MV-4-11 (cell line): ENCODE measurements around the gene GJA8.
A peak's percentile ranks its signal among the peaks of the same experiment; 100 is the strongest.
"Not testable (repeated sequence)": the region's sequence is repeated elsewhere in the genome, so short reads cannot be mapped to it uniquely, and the experiment has no call there.

Experiments used
- DNase-seq: peaks from one replicate; lab custom pipeline; 2025; lab: John Stamatoyannopoulos, UW

The GJA8 gene

DNA sequence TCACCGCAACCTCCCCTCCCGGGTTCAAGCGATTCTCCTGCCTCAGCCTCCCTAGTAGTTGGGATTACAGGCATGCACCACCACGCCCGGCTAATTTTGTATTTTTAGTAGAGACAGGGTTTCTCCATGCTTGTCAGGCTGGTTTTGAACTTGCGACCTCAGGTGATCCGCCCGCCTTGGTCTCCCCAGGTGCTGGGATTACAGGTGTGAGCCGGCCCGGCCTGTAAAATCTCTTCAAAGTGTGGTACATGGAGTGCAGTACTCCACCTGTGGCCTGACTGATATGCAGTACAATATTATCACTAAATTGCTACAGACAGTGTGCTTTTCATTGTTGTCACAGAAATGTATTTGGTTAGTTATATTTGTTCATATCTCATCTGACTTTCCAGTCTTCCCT lies 25.1 kb downstream of the GJA8 start:
- not testable (repeated sequence) for DNase-seq

DNA sequence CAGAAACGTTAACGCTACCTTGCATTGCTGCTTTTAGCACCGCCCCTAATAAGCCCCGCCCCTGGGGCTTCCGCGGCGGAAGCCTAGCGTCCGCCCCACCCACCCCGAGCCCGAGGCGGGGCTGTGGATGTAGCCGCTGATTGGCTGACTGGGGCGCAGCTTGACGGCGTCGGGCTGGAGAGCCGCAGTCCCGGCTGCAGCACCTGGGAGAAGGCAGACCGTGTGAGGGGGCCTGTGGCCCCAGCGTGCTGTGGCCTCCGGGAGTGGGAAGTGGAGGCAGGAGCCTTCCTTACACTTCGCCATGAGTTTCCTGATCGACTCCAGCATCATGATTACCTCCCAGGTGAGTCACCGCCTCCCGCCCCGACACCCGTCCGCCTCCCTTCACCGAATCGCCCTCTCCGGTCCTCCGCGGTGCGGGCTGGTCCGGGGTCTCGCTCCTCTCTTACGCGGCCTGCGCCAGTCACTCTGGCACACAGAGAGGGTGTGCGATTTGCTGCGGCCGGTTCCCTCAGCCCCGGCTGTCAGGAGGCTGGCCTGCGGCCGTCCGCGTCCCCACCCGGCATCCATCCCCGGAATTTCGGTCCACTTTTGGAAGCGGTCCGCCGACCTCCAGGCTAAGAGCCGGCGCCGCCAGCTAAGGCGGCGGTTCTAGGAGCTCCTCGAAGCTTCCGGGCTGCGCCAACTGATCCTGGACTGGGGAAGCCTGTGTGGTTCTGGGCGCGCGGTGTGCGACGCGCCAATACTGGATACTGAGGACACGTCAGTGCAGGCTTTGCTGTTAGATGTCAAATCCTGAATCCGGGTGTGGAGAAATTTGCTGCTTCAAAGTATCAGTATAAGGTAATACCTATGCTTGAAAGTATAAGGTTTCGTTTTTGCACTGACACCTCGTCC lies 25.9 kb downstream of the GJA8 start, which contains the start of gene GPR89B:
TSS of gene GPR89B (plus strand) at position 185 of the 897 bp plus-strand sequence. CDS start at position 302, 117 bp downstream.
- peak; percentile 66 for DNase-seq

DNA sequence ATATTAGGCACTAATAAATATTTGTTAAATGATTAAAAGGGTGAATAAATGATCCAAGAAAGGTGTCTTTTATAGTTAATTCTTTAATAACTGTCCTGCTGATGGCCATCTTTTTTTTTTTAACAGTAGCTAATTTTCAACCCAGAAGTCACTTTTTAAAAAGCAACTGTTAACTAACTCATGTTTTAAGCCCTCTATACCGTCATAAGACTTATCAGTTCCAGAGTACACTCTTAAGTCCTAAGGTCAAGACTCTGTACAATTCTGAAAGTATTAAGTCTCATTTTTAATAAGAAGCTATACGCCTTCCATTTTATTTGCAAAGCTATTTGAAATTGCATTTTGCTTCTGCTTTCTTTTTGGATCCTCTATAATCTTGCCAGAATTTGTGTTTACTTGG lies 28.5 kb downstream of the GJA8 start:
- DNase-seq: not testable (repeated sequence)

DNA sequence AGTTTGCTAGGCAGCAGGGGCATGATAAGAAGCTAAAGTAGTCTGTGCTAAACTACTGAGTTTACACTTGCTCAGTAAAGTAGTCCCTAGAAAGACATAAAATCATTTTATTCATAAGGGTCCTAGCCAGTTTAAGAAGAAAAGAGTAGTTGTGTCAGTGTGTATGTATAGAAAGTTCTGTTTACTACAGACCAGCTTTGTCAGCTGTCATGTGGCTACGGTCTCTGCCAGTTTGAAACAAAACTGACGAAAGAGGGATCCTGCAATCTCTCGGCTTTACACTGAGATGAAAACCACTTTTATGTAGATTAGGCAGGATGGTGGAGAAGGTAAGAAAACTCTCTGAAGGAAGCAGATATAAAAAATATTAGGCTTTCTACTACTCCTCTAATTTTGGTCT lies 32.7 kb downstream of the GJA8 start:
- DNase-seq: not testable (repeated sequence)

DNA sequence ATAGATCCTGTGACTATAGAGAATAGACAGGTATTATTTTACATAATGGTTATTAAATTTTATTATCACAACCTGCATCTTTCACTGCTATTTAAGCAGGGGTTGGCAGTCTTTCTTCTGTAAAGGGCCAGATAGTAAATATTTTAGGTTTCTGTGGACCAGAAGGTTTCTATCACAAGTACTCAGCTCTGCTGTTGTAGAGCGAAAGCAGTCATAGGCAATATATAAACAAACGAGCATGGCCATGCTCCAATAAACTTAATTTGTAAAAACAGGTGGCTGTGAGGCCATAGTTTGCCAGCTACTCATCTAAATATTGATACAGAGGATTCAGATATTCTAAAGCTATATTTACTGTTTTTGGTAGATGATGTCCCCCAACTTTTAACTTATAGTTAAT lies 37.9 kb downstream of the GJA8 start:
- not testable (repeated sequence) for DNase-seq

DNA sequence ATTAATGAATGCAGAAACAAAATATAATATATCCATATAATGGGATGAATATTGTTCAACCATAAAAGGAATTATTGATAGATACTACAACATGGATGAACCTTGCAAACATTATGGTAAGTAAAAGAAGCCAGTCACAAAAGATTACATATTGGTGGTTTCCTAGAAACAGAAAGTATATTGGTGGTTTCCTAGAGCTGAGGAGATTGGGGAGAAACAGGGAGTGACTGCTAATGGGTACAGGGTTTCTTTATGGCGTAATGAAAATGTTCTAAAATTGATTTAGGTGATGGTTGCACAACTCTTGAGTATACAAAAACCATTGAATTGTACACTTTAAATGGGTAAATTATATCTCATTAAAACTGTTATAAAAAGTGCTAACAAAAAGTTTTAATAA lies 40.0 kb downstream of the GJA8 start:
- DNase-seq: not testable (repeated sequence)

DNA sequence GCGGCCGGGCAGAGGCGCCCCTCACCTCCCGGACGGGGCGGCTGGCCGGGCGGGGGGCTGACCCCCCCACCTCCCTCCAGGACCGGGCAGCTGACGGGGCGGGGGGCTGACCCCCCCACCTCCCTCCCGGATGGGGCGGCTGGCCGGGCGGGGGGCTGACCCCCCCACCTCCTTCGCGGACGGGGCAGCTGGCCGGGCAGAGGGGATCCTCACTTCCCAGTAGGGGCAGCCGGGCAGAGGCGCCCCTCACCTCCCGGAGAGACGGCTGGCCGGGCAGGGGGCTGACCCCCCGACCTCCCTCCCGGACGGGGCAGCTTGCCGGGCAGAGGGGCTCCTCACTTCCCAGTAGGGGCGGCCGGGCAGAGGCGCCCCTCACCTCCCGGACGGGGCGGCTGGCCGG lies 46.9 kb downstream of the GJA8 start:
- not testable (repeated sequence) for DNase-seq
